ENCODE data around the gene OR52E6. TPM values are rescaled to one million over a fixed set of nuclear protein-coding genes. Genes with fewer than 3 reads are reported as not detected.

OR52E6 gene
- polyA plus RNA-seq, 1 donor, result not detected

GRCh38 chr11:5803982-5804381 is 37.7 kb downstream of the OR52E6 start:
- DNase-seq (ENCODE audit: low read depth), result no peak

- DNase-seq (ENCODE audit: low read depth), result no peak
These were observed 45.2 kb downstream of the OR52E6 start for GRCh38 chr11:5796541-5796940.

- no peak for DNase-seq (ENCODE audit: low read depth)
These were observed 50.5 kb downstream of the OR52E6 start, which contains the start of gene OR52N1 for GRCh38 chr11:5791165-5791564. Gene OR52N1 (minus strand): TSS chr11:5791265. CDS start chr11:5788816, 2,449 bp downstream.

Other genes with a start within 250 kb of the OR52E6 start
- 1.4 TPM for gene TRIM6, start 245.3 kb downstream of the OR52E6 start, polyA plus RNA-seq (ENCODE audit: insufficient read length)
- 4.5 TPM for gene TRIM34, start 216.9 kb downstream of the OR52E6 start, polyA plus RNA-seq (ENCODE audit: insufficient read length)
- 11.4 TPM for gene TRIM5, start 156.8 kb downstream of the OR52E6 start, polyA plus RNA-seq (ENCODE audit: insufficient read length)
- gene TRIM22, start 152.1 kb downstream of the OR52E6 start, polyA plus RNA-seq (ENCODE audit: insufficient read length), result 8.1 TPM
- gene OR56B1, start 105.4 kb downstream of the OR52E6 start, polyA plus RNA-seq (ENCODE audit: insufficient read length), result not detected
- not detected for gene OR52N4, start 87.7 kb downstream of the OR52E6 start, polyA plus RNA-seq (ENCODE audit: insufficient read length)
- not detected for gene OR52N5, start 58.5 kb downstream of the OR52E6 start, polyA plus RNA-seq (ENCODE audit: insufficient read length)
- gene OR52N1, start 50.6 kb downstream of the OR52E6 start, polyA plus RNA-seq (ENCODE audit: insufficient read length), result not detected
- not detected for gene OR52N2, start 33.0 kb downstream of the OR52E6 start, polyA plus RNA-seq (ENCODE audit: insufficient read length)
- not detected for gene OR52E8, start 15.8 kb upstream of the OR52E6 start, polyA plus RNA-seq (ENCODE audit: insufficient read length)
- gene OR52E4, start 38.7 kb upstream of the OR52E6 start, polyA plus RNA-seq (ENCODE audit: insufficient read length), result not detected
- gene OR52E5, start 51.3 kb upstream of the OR52E6 start, polyA plus RNA-seq (ENCODE audit: insufficient read length), result not detected
- gene OR56A3, start 100.4 kb upstream of the OR52E6 start, polyA plus RNA-seq (ENCODE audit: insufficient read length), result not detected
- gene OR56A5, start 126.6 kb upstream of the OR52E6 start, polyA plus RNA-seq (ENCODE audit: insufficient read length), result not detected
- not detected for gene OR52L1, start 145.1 kb upstream of the OR52E6 start, polyA plus RNA-seq (ENCODE audit: insufficient read length)
- gene OR56A4, start 165.0 kb upstream of the OR52E6 start, polyA plus RNA-seq (ENCODE audit: insufficient read length), result not detected
- gene OR56A1, start 188.9 kb upstream of the OR52E6 start, polyA plus RNA-seq (ENCODE audit: insufficient read length), result not detected

Data from forelimb muscle (tissue), 1 donor.